WERI-Rb-1 (cell line): Measurements from ENCODE around the gene EMP1.

Experiments used
- DNase-seq: peaks from one replicate; pipeline ENCODE4 v3.0.0-alpha.2; 2020
- H3K27ac ChIP-seq: fragments of 250-450 bp; sonication (Bioruptor Pico); 2 replicates; pipeline ENCODE4 v1.5.1; 2020; ENCODE audit warnings: mild to moderate bottlenecking, moderate library complexity
- H3K27me3 ChIP-seq: fragments of 250-450 bp; sonication (Bioruptor Pico); 2 replicates; pipeline ENCODE4 v1.5.1; 2021; ENCODE audit warnings: mild to moderate bottlenecking, low read depth, moderate library complexity; ENCODE audit not compliant: insufficient read depth, severe bottlenecking
- H3K36me3 ChIP-seq: fragments of 250-450 bp; sonication (Bioruptor Pico); 2 replicates; pipeline ENCODE4 v1.5.1; 2020; ENCODE audit warnings: mild to moderate bottlenecking, moderate library complexity
- H3K4me3 ChIP-seq: 2 replicates; pipeline ENCODE4 v1.5.1; 2011; ENCODE audit warnings: low read depth, mild to moderate bottlenecking, control low read depth, low read length
- H3K9me3 ChIP-seq: fragments of 250-450 bp; sonication (Bioruptor Pico); 2 replicates; pipeline ENCODE4 v1.5.1; 2021; ENCODE audit warnings: mild to moderate bottlenecking, moderate library complexity; ENCODE audit not compliant: severe bottlenecking
- CTCF ChIP-seq: IDR thresholded peaks from 2 replicates; pipeline ENCODE4 v1.5.1; 2011; ENCODE audit warnings: low read depth, mild to moderate bottlenecking, control low read depth, inconsistent platforms, low read length

Gene EMP1

GRCh38 chr12:13167906-13168305 lies 28.6 kb upstream of the EMP1 start:
- Histone ChIP-seq H3K27ac (no peak overlapping the region), H3K36me3 (no peaks in the 10 kb centered on the region), H3K27me3 (no peaks in the 10 kb centered on the region), H3K4me3 (no peak overlapping the region), H3K9me3 (no peaks in the 10 kb centered on the region)
- no peak for DNase-seq
- no peak for TF ChIP-seq CTCF

DNA sequence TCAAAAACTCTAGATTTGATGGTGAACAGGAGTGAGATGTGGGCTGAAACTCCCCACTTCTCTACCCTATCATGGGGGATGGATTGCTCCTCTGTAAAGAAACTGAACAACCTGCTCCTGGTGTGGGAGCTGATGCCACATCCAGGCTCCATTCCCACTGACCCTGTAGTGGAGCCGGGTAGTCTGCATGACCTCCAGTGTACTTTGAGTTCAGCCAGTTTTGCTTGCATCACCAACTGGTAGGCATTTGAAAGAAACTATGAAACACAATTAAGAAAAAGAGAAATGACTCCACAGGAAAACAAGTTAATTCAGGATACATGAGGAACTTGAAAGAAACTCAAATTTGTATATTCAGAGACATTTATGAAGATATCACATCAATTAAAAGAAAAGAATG lies 27.3 kb upstream of the EMP1 start:
- no peak for TF ChIP-seq CTCF
- H3K36me3 ChIP-seq: no peaks in the 10 kb centered on the region
- DNase-seq: no peak
- no peak overlapping the region for H3K4me3 ChIP-seq
- no peaks in the 10 kb centered on the region for H3K27me3 ChIP-seq
- H3K27ac ChIP-seq: no peak overlapping the region
- H3K9me3 ChIP-seq: no peaks in the 10 kb centered on the region

- TF ChIP-seq CTCF: no peak
- Histone ChIP-seq H3K4me3 (no peak overlapping the region), H3K27ac (no peak overlapping the region), H3K36me3 (no peaks in the 10 kb centered on the region), H3K9me3 (no peaks in the 10 kb centered on the region), H3K27me3 (no peaks in the 10 kb centered on the region)
- no peak for DNase-seq
Measured at GRCh38 chr12:13170892-13171490, 25.5 kb upstream of the EMP1 start.

- TF ChIP-seq CTCF: no peak
- no peak for DNase-seq
- Histone ChIP-seq H3K27me3 (no peaks in the 10 kb centered on the region), H3K4me3 (no peak overlapping the region), H3K9me3 (no peaks in the 10 kb centered on the region), H3K27ac (no peak overlapping the region), H3K36me3 (no peaks in the 10 kb centered on the region)
Measured at GRCh38 chr12:13171921-13172859, 24.3 kb upstream of the EMP1 start.

GRCh38 chr12:13173012-13173932 lies 23.3 kb upstream of the EMP1 start:
- Histone ChIP-seq H3K27ac (no peak overlapping the region), H3K9me3 (no peaks in the 10 kb centered on the region), H3K27me3 (no peaks in the 10 kb centered on the region), H3K4me3 (no peak overlapping the region), H3K36me3 (no peaks in the 10 kb centered on the region)
- DNase-seq: no peak
- TF ChIP-seq CTCF: no peak
